ENCODE results near the gene FHOD1. TPM values are rescaled to one million over a fixed set of nuclear protein-coding genes. Genes with fewer than 3 reads are reported as not detected.

FHOD1 gene
- total and polyA plus RNA-seq, 2 experiments from 2014 or later: 10.0 to 17.2 TPM

DNA sequence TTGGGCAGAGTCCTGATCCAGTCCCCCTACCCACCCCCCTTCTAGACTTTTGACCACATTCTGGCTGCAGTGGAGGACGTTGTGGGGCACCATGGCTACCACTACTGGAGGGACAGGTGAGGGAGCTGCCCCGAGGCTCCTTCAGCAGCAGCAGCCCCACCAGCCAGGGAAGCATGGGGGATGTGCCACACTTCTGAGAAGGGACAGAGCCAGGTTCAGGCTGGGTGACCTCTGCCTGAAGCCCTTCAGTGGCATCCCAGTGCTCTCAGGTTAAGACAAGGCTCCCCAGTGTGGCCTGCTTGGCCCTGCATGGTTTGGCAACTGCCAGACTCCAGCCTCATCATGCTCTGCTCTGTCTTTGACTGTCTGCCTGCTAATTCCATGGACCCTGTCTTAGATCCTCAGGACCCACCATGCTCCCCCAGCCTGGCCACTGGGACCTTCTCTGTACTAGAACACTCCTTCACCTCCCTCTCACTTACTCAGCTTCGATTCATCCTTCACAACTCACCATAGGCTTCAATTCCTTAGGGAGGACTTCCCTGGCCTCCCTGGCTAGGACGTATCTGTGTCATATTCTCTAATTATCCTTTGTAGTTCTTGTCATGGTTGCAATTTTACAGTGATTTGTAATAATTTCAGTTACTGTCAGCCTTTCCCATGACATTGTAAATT, 10.3 kb upstream of the FHOD1 start:
- no peak overlapping the region for H2AFZ ChIP-seq
- H3K36me3 ChIP-seq (replicated peaks; ENCODE audit: insufficient read depth, low read depth): no peaks in the 10 kb centered on the region
- H3K79me2 ChIP-seq: no peaks in the 10 kb centered on the region
- WGBS (ENCODE audit: low lambda C conversion rate, missing lambda C conversion rate): 92% methylated on average over 4 of the region's 4 CpGs
- no peaks in the 10 kb centered on the region for H3K4me1 ChIP-seq (ENCODE audit: insufficient read depth)
- no peaks in the 10 kb centered on the region for H4K20me1 ChIP-seq (ENCODE audit: insufficient read depth, poor library complexity, severe bottlenecking)
- H3K9me2 ChIP-seq (replicated peaks; ENCODE audit: insufficient read depth): no peaks in the 10 kb centered on the region
- H3K9me3 ChIP-seq (ENCODE audit: low read depth): no peaks in the 10 kb centered on the region
- no peaks in the 10 kb centered on the region for H3K27me3 ChIP-seq
- TF ChIP-seq, protein P1, sequence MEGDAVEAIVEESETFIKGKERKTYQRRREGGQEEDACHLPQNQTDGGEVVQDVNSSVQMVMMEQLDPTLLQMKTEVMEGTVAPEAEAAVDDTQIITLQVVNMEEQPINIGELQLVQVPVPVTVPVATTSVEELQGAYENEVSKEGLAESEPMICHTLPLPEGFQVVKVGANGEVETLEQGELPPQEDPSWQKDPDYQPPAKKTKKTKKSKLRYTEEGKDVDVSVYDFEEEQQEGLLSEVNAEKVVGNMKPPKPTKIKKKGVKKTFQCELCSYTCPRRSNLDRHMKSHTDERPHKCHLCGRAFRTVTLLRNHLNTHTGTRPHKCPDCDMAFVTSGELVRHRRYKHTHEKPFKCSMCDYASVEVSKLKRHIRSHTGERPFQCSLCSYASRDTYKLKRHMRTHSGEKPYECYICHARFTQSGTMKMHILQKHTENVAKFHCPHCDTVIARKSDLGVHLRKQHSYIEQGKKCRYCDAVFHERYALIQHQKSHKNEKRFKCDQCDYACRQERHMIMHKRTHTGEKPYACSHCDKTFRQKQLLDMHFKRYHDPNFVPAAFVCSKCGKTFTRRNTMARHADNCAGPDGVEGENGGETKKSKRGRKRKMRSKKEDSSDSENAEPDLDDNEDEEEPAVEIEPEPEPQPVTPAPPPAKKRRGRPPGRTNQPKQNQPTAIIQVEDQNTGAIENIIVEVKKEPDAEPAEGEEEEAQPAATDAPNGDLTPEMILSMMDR (IDR thresholded peaks at IDR 0.05; ENCODE audit: poor library complexity): no peak
- no peak for TF ChIP-seq EZH2phosphoT487 (IDR thresholded peaks at IDR 0.05; ENCODE audit: low read depth, severe bottlenecking, unreplicated experiment)
- TF ChIP-seq EZH2 (IDR thresholded peaks at IDR 0.05; ENCODE audit: borderline replicate concordance): no peak
- H3K4me3 ChIP-seq: no peak overlapping the region
- no peak for DNase-seq (ENCODE audit: low spot score)
- no peak overlapping the region for H3K27ac ChIP-seq
- H3K4me2 ChIP-seq: no peak overlapping the region

DNA sequence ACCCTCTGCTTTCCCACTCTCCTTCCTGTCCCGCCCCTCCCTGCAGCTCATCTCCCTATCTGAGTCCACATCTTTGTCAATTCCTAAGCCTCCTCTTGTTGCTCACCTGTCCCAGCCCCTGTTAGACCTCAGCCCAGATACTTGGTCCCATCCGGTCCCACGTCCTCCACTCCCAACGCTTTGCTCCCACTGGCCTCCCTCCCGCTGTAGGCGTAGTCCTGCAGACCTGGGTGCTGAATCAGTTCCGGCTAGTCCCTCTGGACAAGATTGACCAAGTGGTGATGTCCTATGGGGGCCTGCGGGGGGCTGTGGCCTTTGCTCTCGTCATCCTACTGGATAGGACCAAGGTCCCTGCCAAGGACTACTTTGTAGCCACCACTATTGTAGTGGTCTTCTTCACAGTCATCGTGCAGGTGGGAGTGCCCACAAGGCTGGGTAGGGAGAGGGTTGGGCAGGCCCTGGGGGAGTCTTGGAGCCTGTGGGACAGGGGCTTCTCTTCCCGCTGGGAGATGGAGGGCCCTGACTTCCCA, 9.5 kb upstream of the FHOD1 start:
- H2AFZ ChIP-seq: no peak overlapping the region
- H3K79me2 ChIP-seq: no peaks in the 10 kb centered on the region
- no peak overlapping the region for H3K4me3 ChIP-seq
- no peaks in the 10 kb centered on the region for H3K9me2 ChIP-seq (replicated peaks; ENCODE audit: insufficient read depth)
- no peaks in the 10 kb centered on the region for H3K27me3 ChIP-seq
- H3K9me3 ChIP-seq (ENCODE audit: low read depth): no peaks in the 10 kb centered on the region
- no peak overlapping the region for H3K4me2 ChIP-seq
- H3K36me3 ChIP-seq (replicated peaks; ENCODE audit: insufficient read depth, low read depth): no peaks in the 10 kb centered on the region
- H4K20me1 ChIP-seq (ENCODE audit: insufficient read depth, poor library complexity, severe bottlenecking): no peaks in the 10 kb centered on the region
- DNase-seq (ENCODE audit: low spot score): no peak
- H3K4me1 ChIP-seq (ENCODE audit: insufficient read depth): no peaks in the 10 kb centered on the region
- TF ChIP-seq, protein P1 (IDR thresholded peaks at IDR 0.05; ENCODE audit: poor library complexity): no peak
- no peak for TF ChIP-seq EZH2phosphoT487 (IDR thresholded peaks at IDR 0.05; ENCODE audit: low read depth, severe bottlenecking, unreplicated experiment)
- no peak for TF ChIP-seq EZH2 (IDR thresholded peaks at IDR 0.05; ENCODE audit: borderline replicate concordance)
- H3K27ac ChIP-seq: no peak overlapping the region
- WGBS (ENCODE audit: low lambda C conversion rate, missing lambda C conversion rate): 96% methylated on average over 11 of the region's 11 CpGs

DNA sequence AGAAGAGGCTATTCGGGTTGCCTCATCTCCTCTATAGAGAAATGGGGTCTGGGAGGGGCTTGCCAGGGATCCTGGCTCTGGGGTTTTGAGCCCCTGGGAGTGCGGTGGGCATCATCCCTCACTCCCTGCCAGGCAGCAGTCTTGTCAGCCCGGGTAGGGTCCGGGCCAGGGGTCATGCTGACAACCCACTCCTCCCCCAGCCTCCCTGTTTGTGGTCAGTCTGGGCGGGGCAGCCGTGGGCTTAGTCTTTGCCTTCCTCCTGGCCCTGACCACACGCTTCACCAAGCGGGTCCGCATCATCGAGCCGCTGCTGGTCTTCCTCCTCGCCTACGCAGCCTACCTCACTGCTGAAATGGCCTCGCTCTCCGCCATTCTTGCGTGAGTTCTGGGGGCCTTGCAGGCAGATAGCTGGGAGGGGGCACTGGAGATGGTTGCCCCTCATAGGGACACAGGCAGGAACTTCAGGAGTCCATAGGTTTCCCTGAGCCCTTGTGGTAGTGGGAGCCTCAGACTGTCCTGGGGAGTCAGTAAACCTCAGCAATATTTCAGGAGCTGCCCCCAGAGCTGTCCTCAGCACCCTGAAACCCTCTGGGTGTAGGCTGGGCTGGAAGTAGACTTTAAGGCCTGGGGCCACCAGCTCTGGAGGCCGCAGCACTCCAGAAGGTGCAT, 8.4 kb upstream of the FHOD1 start:
- no peak overlapping the region for H2AFZ ChIP-seq
- H3K27ac ChIP-seq: no peak overlapping the region
- no peaks in the 10 kb centered on the region for H4K20me1 ChIP-seq (ENCODE audit: insufficient read depth, poor library complexity, severe bottlenecking)
- no peak for DNase-seq (ENCODE audit: low spot score)
- no peak overlapping the region for H3K4me2 ChIP-seq
- H3K4me3 ChIP-seq: no peak overlapping the region
- no peaks in the 10 kb centered on the region for H3K9me3 ChIP-seq (ENCODE audit: low read depth)
- WGBS (ENCODE audit: low lambda C conversion rate, missing lambda C conversion rate): 98% methylated on average over 17 of the region's 17 CpGs
- no peak for TF ChIP-seq EZH2phosphoT487 (IDR thresholded peaks at IDR 0.05; ENCODE audit: low read depth, severe bottlenecking, unreplicated experiment)
- peaks cover 5% of the 10 kb centered on the region for H3K27me3 ChIP-seq
- H3K4me1 ChIP-seq (ENCODE audit: insufficient read depth): no peaks in the 10 kb centered on the region
- H3K36me3 ChIP-seq (replicated peaks; ENCODE audit: insufficient read depth, low read depth): no peaks in the 10 kb centered on the region
- H3K9me2 ChIP-seq (replicated peaks; ENCODE audit: insufficient read depth): no peaks in the 10 kb centered on the region
- H3K79me2 ChIP-seq: no peaks in the 10 kb centered on the region
